HG02759 (cell line): Measurements from ENCODE around the gene NFASC.

ENCODE experiments used
- ATAC-seq: cut with Tn5 transposase; IDR thresholded peaks from one replicate; pipeline ENCODE4 v1.9.1; 2021; ENCODE audit warnings: mild to moderate bottlenecking, moderate library complexity; ENCODE audit not compliant: unreplicated experiment

Gene NFASC

GRCh38 chr1:205032508-205032907 lies 161.8 kb downstream of the NFASC start:
- no peak for ATAC-seq

DNA sequence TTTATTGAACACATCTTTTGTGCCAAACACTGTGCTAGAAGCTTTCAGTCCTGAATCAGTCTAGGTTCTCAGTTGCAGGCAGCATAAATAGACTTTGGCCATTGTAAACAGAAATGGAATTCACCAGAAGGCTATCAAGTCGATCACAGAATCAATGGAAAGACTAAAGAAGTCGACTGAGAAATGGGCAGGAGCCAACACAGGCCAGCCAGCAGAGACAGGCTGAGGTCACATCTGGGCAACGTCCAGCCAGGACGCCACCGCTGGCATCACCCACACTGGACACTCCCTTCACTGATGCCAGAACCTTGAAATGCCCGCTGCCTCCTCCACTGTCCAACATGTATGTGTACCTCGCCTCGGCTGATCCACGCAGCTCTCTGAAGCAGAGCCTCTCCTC lies 166.9 kb downstream of the NFASC start:
- ATAC-seq = no peak

- ATAC-seq = no peak
These were observed 167.6 kb downstream of the NFASC start for GRCh38 chr1:205038132-205038786.

GRCh38 chr1:205041001-205041715 lies 170.5 kb downstream of the NFASC start:
- ATAC-seq = no peak

- ATAC-seq = no peak
These were observed 171.6 kb downstream of the NFASC start for GRCh38 chr1:205041998-205042910.

- ATAC-seq = no peak
These were observed 172.5 kb downstream of the NFASC start, which contains the start of gene CNTN2 for GRCh38 chr1:205042911-205043806. CNTN2 (plus strand) TSS chr1:205043212; CDS start chr1:205053186, 9,974 bp downstream.

GRCh38 chr1:205043866-205044265 lies 173.2 kb downstream of the NFASC start:
- ATAC-seq = no peak

DNA sequence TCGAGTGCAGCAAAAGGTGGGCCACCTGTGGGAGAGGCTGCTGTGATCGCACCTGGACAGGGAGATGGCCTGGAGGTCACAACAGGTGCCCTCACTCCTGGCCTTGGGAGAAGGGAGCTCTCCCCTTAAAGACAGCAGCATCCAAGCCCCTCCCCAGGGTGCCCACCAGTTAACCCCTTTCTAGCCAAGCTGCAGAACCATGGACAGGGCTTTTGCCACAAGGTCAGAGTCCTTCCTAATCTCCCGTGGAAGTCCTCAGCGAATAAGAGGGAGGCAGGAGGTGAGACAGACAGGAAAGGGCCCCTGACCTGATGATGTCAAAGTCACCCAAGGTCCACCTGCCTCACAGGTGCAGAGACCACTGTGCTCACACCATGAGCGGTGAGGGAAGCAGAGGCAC lies 174.1 kb downstream of the NFASC start:
- ATAC-seq = no peak

GRCh38 chr1:205045146-205045545 lies 174.5 kb downstream of the NFASC start:
- no peak for ATAC-seq

DNA sequence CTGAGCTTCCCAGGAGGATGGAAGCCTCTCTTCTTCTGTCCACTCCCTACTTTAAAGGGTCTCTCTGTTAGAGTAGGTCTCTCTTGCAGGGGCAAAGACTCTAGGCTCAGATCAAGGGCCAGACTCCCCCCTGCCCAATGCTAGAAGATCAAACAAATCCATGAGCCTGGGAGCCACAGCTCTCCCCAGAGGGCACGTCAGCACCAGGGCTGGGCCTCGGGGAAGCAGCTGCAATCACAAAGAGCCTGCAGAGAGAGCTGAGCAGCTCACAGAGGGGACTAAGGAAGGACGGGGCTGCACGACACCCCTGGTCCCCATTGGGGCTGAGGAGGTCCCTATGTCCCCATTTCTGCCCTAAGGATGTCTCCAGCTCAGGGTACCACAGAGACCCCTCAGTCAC lies 176.2 kb downstream of the NFASC start:
- ATAC-seq = no peak

- ATAC-seq = no peak
These were observed 177.1 kb downstream of the NFASC start for GRCh38 chr1:205047764-205048231.

DNA sequence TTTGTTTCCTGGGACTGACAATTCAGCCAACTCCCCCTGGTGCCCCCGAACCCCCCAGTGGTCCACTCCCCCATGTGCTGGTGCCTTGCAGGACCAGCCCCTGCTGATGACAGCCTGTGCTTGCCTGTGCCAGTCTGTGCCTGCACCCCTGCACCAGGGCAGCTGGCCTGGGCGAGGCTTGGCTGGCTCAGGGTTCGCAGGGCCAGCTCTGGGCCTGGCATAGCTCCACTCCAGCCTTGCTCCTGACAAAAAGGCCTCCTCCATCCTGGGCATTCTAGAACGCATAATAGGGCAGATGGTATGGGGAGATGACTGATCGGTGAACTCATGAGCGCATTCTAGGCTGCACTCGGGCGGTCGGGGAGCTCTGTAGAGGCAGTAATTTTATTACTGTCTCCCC lies 177.7 kb downstream of the NFASC start:
- no peak for ATAC-seq

GRCh38 chr1:205049479-205049878 lies 178.8 kb downstream of the NFASC start:
- ATAC-seq = no peak

- ATAC-seq = no peak
These were observed 182.0 kb downstream of the NFASC start for GRCh38 chr1:205052690-205053089.

DNA sequence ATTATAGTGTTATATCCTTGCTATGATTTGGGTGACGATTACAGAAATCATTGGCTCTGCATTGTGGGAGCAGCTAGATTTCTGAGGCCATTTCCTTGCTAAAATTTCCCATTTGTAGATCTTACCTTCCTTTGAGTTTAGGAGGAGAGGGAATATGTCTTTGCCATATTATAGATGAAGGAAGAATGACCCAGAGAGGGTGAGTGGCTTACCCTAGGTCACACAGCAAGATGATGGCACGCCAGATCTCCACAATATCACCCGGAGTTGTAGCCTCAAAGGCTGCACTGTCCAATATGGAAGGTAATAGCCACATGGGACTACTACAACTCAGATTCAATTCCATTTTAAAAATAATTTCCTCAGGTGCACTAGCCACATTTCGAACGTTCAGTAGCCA lies 182.6 kb downstream of the NFASC start:
- ATAC-seq = no peak

GRCh38 chr1:205054013-205054412 lies 183.4 kb downstream of the NFASC start:
- ATAC-seq = no peak

DNA sequence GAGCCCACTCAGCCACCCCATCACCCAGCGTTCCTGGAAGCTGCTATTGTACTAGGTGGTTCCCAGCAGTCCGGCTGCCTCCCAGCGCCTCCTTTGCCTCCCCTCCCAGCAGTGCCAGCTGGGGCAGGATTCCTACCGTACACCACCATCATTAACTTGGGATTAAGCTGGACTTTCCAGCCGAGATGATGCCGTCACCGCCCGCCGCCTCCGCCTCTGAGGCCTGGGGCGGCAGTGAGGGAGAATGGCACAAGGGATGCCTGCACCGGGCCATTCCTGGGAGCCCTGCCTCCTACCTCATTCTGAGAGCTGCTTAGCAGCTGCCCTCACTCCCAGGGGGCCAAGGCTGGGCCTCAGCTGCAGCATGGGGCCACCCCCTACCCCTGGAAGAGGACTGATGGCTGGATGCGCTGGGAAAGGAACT lies 185.5 kb downstream of the NFASC start:
- no peak for ATAC-seq

DNA sequence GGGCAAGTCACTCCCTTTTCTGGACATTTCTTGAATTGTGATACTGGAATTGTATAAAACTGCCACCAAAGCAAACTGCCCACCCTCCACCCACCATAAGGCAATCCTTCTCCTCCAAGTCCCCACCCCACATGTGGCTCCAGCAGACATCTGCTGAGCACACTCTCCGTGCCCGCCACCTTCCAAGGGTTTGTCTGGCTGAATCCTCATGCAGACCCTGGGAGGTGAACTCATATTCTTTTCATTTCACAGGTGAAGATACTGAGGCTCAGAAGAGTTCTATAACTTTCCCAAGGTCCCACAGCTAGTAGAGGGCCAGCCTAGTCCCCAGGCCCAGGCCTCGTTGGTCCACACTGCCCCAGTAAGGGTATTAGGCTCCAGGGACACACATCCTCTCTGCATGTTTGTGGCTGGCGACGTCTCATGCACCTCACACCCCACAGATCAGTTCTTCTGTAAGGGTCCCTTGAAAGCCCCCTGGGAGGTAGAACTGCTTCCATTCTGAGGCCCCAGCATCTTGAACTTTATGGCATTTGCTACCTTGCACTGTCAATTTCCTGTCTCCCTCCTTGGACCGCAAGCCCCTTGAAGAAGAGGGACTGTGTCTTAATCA lies 186.4 kb downstream of the NFASC start:
- ATAC-seq = no peak

DNA sequence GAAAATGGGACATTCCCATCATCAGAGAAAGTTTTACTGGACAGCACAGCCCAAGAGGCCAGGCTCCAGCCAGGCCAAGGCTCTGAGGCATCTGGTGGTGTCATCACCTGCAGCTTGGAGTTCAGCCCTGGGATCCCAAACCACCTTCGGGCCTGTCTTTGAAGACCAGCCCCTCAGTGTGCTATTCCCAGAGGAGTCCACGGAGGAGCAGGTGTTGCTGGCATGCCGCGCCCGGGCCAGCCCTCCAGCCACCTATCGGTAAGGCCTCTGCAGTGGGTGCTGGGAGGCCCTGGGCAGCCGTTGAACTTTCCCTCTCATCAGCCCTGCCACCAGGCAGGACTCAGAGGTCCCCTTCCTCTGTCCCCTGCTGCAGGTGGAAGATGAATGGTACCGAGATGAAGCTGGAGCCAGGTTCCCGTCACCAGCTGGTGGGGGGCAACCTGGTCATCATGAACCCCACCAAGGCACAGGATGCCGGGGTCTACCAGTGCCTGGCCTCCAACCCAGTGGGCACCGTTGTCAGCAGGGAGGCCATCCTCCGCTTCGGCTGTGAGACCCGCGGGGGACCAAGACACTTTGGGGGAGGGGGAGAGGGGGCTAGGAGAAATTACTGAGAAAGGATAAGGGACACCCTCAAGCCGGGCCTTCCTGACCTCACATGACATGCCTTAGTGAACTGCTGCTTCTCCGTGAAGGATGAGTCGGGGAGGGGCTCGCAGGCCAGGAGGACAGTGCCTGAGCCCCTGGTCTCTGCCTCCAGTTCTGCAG lies 187.3 kb downstream of the NFASC start:
- ATAC-seq = no peak
